SK-N-SH (cell line): Measurements from ENCODE around the gene ATP6V1C2. TPM values are rescaled to one million over a fixed set of nuclear protein-coding genes. Genes with fewer than 3 reads are reported as not detected.
A peak's percentile ranks its signal among the peaks of the same experiment; 100 is the strongest.

Experiments
- CTCF ChIA-PET: fragments of 300-600, 350-600 bp; formaldehyde crosslinking; extraction: SDS; loops from one replicate; lab custom pipeline; 2021; lab: Yijun Ruan, JAX
- POLR2A ChIA-PET: fragments of 350-600 bp; sonication (Branson Sonifier 250); formaldehyde crosslinking; extraction: SDS; loops from one replicate; lab custom pipeline; 2020; ENCODE audit warnings: antibody characterized with exemption, inconsistent platforms; lab: Yijun Ruan, JAX
- DNase-seq: peaks from one replicate; pipeline ENCODE4 v3.0.0; 2012
- H2AFZ ChIP-seq: fragments of 200-600 bp; sonication (generic); 2 replicates; pipeline ENCODE4 v1.8.1; 2016; ENCODE audit warnings: antibody characterized with exemption, mild to moderate bottlenecking, low read depth
- H3F3A ChIP-seq: fragments of 200-600 bp; sonication (generic); replicated peaks from 2 replicates; pipeline ENCODE3; 2016; ENCODE audit warnings: antibody characterized with exemption, mild to moderate bottlenecking; ENCODE audit not compliant: insufficient read depth
- H3K27ac ChIP-seq, 2 experiments: fragments of 200-500 bp in 1 of 2; fragments of 200-600 bp in 1 of 2; sonication (Bioruptor generic) in 1 of 2; sonication (generic), shearing (Covaris generic) in 1 of 2; 2 replicates each; pipeline versions ENCODE4 v1.5.1 to v1.6.1; 2014 to 2016; ENCODE audit warnings: low read depth in 2 of 2, inconsistent platforms in 1 of 2, low read length in 1 of 2, mild to moderate bottlenecking in 1 of 2, mixed read lengths in 1 of 2
- H3K27me3 ChIP-seq: fragments of 200-600 bp; sonication (generic), shearing (Covaris generic); 2 replicates; pipeline ENCODE4 v1.6.1; 2016; ENCODE audit warnings: mixed run types; ENCODE audit not compliant: insufficient read depth
- H3K36me3 ChIP-seq, 2 experiments: fragments of 200-500 bp in 1 of 2; fragments of 200-600 bp in 1 of 2; sonication (Bioruptor generic) in 1 of 2; sonication (generic) in 1 of 2; replicated peaks in 1 of 2; 2 replicates each; pipeline versions ENCODE3 to v1.5.1; 2014 to 2016; ENCODE audit warnings: low read length in 1 of 2, mild to moderate bottlenecking in 1 of 2; ENCODE audit not compliant: insufficient read depth in 2 of 2, control insufficient read depth in 1 of 2
- H3K4me1 ChIP-seq, 2 experiments: fragments of 200-500 bp in 1 of 2; fragments of 200-600 bp in 1 of 2; sonication (Bioruptor generic) in 1 of 2; sonication (generic), shearing (Covaris generic) in 1 of 2; 2 replicates each; pipeline versions ENCODE4 v1.5.1 to v1.6.1; 2014 to 2016; ENCODE audit warnings: low read depth in 1 of 2, low read length in 1 of 2, mixed run types in 1 of 2; ENCODE audit not compliant: insufficient read depth in 2 of 2, control insufficient read depth in 1 of 2
- H3K4me2 ChIP-seq: fragments of 200-600 bp; sonication (generic), shearing (Covaris generic); 2 replicates; pipeline ENCODE4 v1.6.1; 2017; ENCODE audit warnings: mixed run types
- H3K4me3 ChIP-seq, 2 experiments: fragments of 200-500 bp in 1 of 2; fragments of 200-600 bp in 1 of 2; sonication (Bioruptor generic) in 1 of 2; sonication (generic), shearing (Covaris generic) in 1 of 2; 2 replicates each; pipeline versions ENCODE4 v1.5.1 to v1.8.1; 2014 to 2016; ENCODE audit warnings: low read depth in 2 of 2, inconsistent platforms in 1 of 2, low read length in 1 of 2, mild to moderate bottlenecking in 1 of 2, mixed read lengths in 1 of 2, moderate library complexity in 1 of 2
- H3K79me2 ChIP-seq: fragments of 200-600 bp; sonication (generic); 2 replicates; pipeline ENCODE4 v1.8.1; 2017; ENCODE audit warnings: mild to moderate bottlenecking; ENCODE audit not compliant: insufficient read depth
- H3K9ac ChIP-seq: fragments of 200-600 bp; sonication (generic); 2 replicates; pipeline ENCODE4 v1.6.1; 2017; ENCODE audit warnings: mixed run types
- H3K9me2 ChIP-seq: fragments of 200-600 bp; sonication (generic); 2 replicates; pipeline ENCODE4 v1.6.1; 2017; ENCODE audit warnings: mixed run types
- H3K9me3 ChIP-seq: fragments of 200-600 bp; sonication (generic); 2 replicates; pipeline ENCODE4 v1.6.1; 2017; ENCODE audit warnings: mixed run types, mild to moderate bottlenecking, moderate library complexity
- H4K20me1 ChIP-seq: fragments of 200-600 bp; sonication (generic); 2 replicates; pipeline ENCODE4 v1.6.1; 2017; ENCODE audit warnings: mild to moderate bottlenecking, mixed run types; ENCODE audit not compliant: insufficient read depth
- CHD2 ChIP-seq: fragments of 150-350 bp; IDR thresholded peaks from 2 replicates; pipeline ENCODE4 v1.6.1; 2018; ENCODE audit warnings: low read length; ENCODE audit not compliant: partially characterized antibody
- CTCF ChIP-seq: fragments of 200-600 bp; sonication (generic); IDR thresholded peaks from 2 replicates; pipeline ENCODE4 v1.6.1; 2017; ENCODE audit warnings: antibody characterized with exemption, mild to moderate bottlenecking, moderate library complexity
- ELF1 ChIP-seq: IDR thresholded peaks from 2 replicates; pipeline ENCODE4 v1.4.0; 2012
- EP300 ChIP-seq, 2 experiments: IDR thresholded peaks; 2 replicates each; pipeline versions ENCODE4 v1.4.0 to v1.6.1; 2012; ENCODE audit warnings: borderline replicate concordance in 1 of 2, low read depth in 1 of 2, low read length in 1 of 2
- EZH2phosphoT487 ChIP-seq: fragments of 200-600 bp; sonication (generic); IDR thresholded peaks from 2 replicates; pipeline ENCODE4 v1.6.1; 2017; ENCODE audit warnings: low read depth, mixed run types, mild to moderate bottlenecking, antibody characterized with exemption, moderate library complexity, borderline replicate concordance
- FOXJ3 ChIP-seq: sonication (generic); formaldehyde crosslinking; IDR thresholded peaks from 2 replicates; pipeline ENCODE4 v1.5.1; 2020; ENCODE audit warnings: mild to moderate bottlenecking, missing genetic modification reagents
- FOXM1 ChIP-seq: IDR thresholded peaks from 2 replicates; pipeline ENCODE4 v1.4.0; 2012; ENCODE audit warnings: low read depth, mild to moderate bottlenecking
- MEF2A ChIP-seq: IDR thresholded peaks from 2 replicates; pipeline ENCODE4 v1.4.0; 2012; ENCODE audit warnings: low read depth, borderline replicate concordance
- TEAD4 ChIP-seq: IDR thresholded peaks from 2 replicates; pipeline ENCODE4 v1.4.0; 2012; ENCODE audit warnings: mild to moderate bottlenecking, borderline replicate concordance; ENCODE audit not compliant: insufficient read depth
- USF2 ChIP-seq: fragments of 150-350 bp; IDR thresholded peaks from 2 replicates; pipeline ENCODE4 v1.6.1; 2017; ENCODE audit warnings: antibody characterized with exemption, low read length, low read depth, borderline replicate concordance
- YY1 ChIP-seq: IDR thresholded peaks from 2 replicates; pipeline ENCODE4 v1.4.0; 2012; ENCODE audit warnings: low read depth, mild to moderate bottlenecking
- ZBTB33 ChIP-seq: IDR thresholded peaks from 2 replicates; pipeline ENCODE4 v1.4.0; 2012; ENCODE audit warnings: low read depth, borderline replicate concordance
- WGBS: methylation state at CpG from one replicate; pipeline ENCODE4 v1.1.6; 2017; ENCODE audit warnings: low lambda C conversion rate; 5-methylcytosine and 5-hydroxymethylcytosine counted together
- polyA plus RNA-seq, 3 experiments: library from polyadenylated mRNA; depleted of rRNA; stranded (reverse); fragments of >200 nt; gene quantifications; 2 replicates each; pipeline ENCODE4 v1.2.3, GENCODE V29; 2012

The ATP6V1C2 gene
- polyA plus RNA-seq, 1 of the 3 experiments (the other 2 are of a cell fraction), result 0.12 TPM

GRCh38 chr2:10792001-10792634 is 70.7 kb downstream of the ATP6V1C2 start (continued):
- TF ChIP-seq ZBTB33, result no peak

GRCh38 chr2:10792660-10793400 is 71.4 kb downstream of the ATP6V1C2 start:
- H2AFZ ChIP-seq, result no peak overlapping the region
- POLR2A ChIA-PET, result no interaction called here
- no peak overlapping the region for H3K9ac ChIP-seq
- no peaks in the 10 kb centered on the region for H3K9me3 ChIP-seq
- no peak overlapping the region for H3K4me2 ChIP-seq
- TF ChIP-seq CTCF (peak; percentile 27), TEAD4 (no peak)
- TF ChIP-seq, all 33 proteins: peak for 1
- Histone ChIP-seq H3K4me1 (no peaks in the 10 kb centered on the region), H3K9me2 (no peaks in the 10 kb centered on the region), H3K27me3 (no peaks in the 10 kb centered on the region), H4K20me1 (peaks cover 7% of the 10 kb centered on the region; the same call in 1 of the 2 replicates), H3K27ac (no peak overlapping the region), H3K79me2 (peaks cover 35% of the 10 kb centered on the region; the same call in 1 of the 2 replicates), H3K4me3 (no peak overlapping the region), H3K36me3 (peaks cover 77 to 82% of the 10 kb centered on the region in 2 experiments), H3F3A (no peaks in the 10 kb centered on the region)
- DNase-seq, result no peak
- WGBS, result 95% methylated on average over 17 of the region's 17 CpGs
- CTCF ChIA-PET, result interaction anchor here (2.7 kb wide), 1 partner anchor 39 kb away, joined by 9 read pairs; no protein-coding TSS in a partner anchor

- no peaks in the 10 kb centered on the region for H3K27me3 ChIP-seq
- H3K9ac ChIP-seq, result no peak overlapping the region
- no peak for DNase-seq
- H3K4me3 ChIP-seq, result no peak overlapping the region
- H3K36me3 ChIP-seq, result peaks cover 69 to 72% of the 10 kb centered on the region in 2 experiments
- H2AFZ ChIP-seq, result no peak overlapping the region
- 92% methylated on average over 1 of the region's 1 CpG for WGBS
- no peaks in the 10 kb centered on the region for H3K9me3 ChIP-seq
- no peaks in the 10 kb centered on the region for H3K9me2 ChIP-seq
- peaks cover 16% of the 10 kb centered on the region for H4K20me1 ChIP-seq
- H3K4me2 ChIP-seq, result no peak overlapping the region
- H3K4me1 ChIP-seq, result no peaks in the 10 kb centered on the region
- no peak overlapping the region for H3K27ac ChIP-seq
- TF ChIP-seq YY1, result no peak
- TF ChIP-seq USF2, result no peak
- no peak for TF ChIP-seq CTCF
- TF ChIP-seq ELF1, result no peak
- no peak for TF ChIP-seq MEF2A
- no peak for TF ChIP-seq CHD2
- TF ChIP-seq EZH2phosphoT487, result no peak
- no peak for TF ChIP-seq FOXM1
- no peak for TF ChIP-seq FOXJ3 (CRISPR knock-in tag)
- no peak for TF ChIP-seq EP300 (IDR thresholded peaks at IDR 0.05; ENCODE audit: borderline replicate concordance in 1 of 2, low read depth in 1 of 2, low read length in 1 of 2)
- TF ChIP-seq TEAD4, result no peak
- H3K79me2 ChIP-seq, result peaks cover 43% of the 10 kb centered on the region
- POLR2A ChIA-PET, result interaction anchor here (0.6 kb wide), 1 partner anchor 370 kb away, joined by 4 read pairs; no protein-coding TSS in a partner anchor
- H3F3A ChIP-seq, result no peaks in the 10 kb centered on the region
- CTCF ChIA-PET, result interaction anchor here (2.7 kb wide), 1 partner anchor 38 kb away, joined by 9 read pairs; no protein-coding TSS in a partner anchor
These were observed 72.4 kb downstream of the ATP6V1C2 start for GRCh38 chr2:10793816-10794215.
